Stimulated activated CD8-positive, alpha-beta memory T cell treated with anti-CD3 and anti-CD28 coated beads, Interleukin-4, amount 100 ng/mL, for 1 hour (primary cell): Measurements from ENCODE around the gene FOXN3.

ENCODE experiments used
- DNase-seq, 2 donors: peaks; one replicate each; pipeline ENCODE4 v3.0.0-alpha.2; 2020; ENCODE audit warnings: low read depth in 2 of 2, low spot score in 1 of 2

FOXN3 gene

GRCh38 chr14:89339579-89339978 lies 77.5 kb downstream of the FOXN3 start:
- DNase-seq: no peak

GRCh38 chr14:89339158-89339557 lies 77.9 kb downstream of the FOXN3 start:
- DNase-seq: no peak

GRCh38 chr14:89336338-89336737 lies 80.7 kb downstream of the FOXN3 start:
- no peak for DNase-seq

- no peak for DNase-seq
Observed at GRCh38 chr14:89332031-89332430, 85.0 kb downstream of the FOXN3 start.

- DNase-seq: no peak
Observed at GRCh38 chr14:89331398-89331797, 85.6 kb downstream of the FOXN3 start.

GRCh38 chr14:89330236-89331002 lies 86.6 kb downstream of the FOXN3 start:
- DNase-seq: no peak

GRCh38 chr14:89327771-89328212 lies 89.2 kb downstream of the FOXN3 start:
- DNase-seq: no peak

- DNase-seq: no peak
Observed at GRCh38 chr14:89325959-89326358, 91.1 kb downstream of the FOXN3 start.

GRCh38 chr14:89325299-89325883 lies 91.6 kb downstream of the FOXN3 start:
- DNase-seq: no peak

- DNase-seq: no peak
Observed at GRCh38 chr14:89324501-89325298, 92.3 kb downstream of the FOXN3 start.

GRCh38 chr14:89320381-89321000 lies 96.5 kb downstream of the FOXN3 start:
- DNase-seq: no peak

GRCh38 chr14:89319687-89320086 lies 97.3 kb downstream of the FOXN3 start:
- no peak for DNase-seq

- DNase-seq: no peak
Observed at GRCh38 chr14:89317051-89317691, 99.9 kb downstream of the FOXN3 start.

- DNase-seq: no peak
Observed at GRCh38 chr14:89315493-89316470, 101.3 kb downstream of the FOXN3 start.

GRCh38 chr14:89314274-89314673 lies 102.8 kb downstream of the FOXN3 start:
- no peak for DNase-seq

GRCh38 chr14:89312932-89313331 lies 104.1 kb downstream of the FOXN3 start:
- no peak for DNase-seq

- no peak for DNase-seq
Observed at GRCh38 chr14:89310211-89310610, 106.8 kb downstream of the FOXN3 start.

GRCh38 chr14:89309670-89310177 lies 107.3 kb downstream of the FOXN3 start:
- no peak for DNase-seq

- DNase-seq: no peak
Observed at GRCh38 chr14:89308232-89308959, 108.6 kb downstream of the FOXN3 start.
